GM21367 (cell line): ENCODE data around the gene DDX41.
"Not testable (repeated sequence)": the region's sequence is repeated elsewhere in the genome, so short reads cannot be mapped to it uniquely, and the experiment has no call there.

Experiments
- ATAC-seq: cut with Tn5 transposase; IDR thresholded peaks from one replicate; pipeline ENCODE4 v1.9.1; 2021; ENCODE audit not compliant: unreplicated experiment

Gene DDX41

GRCh38 chr5:177516601-177517568 is at the start of gene DDX41:
Gene DDX41 (minus strand): TSS chr5:177516961. CDS start chr5:177516945, 16 bp downstream.
- peak; percentile 73 for ATAC-seq

GRCh38 chr5:177565046-177565445 is 48.3 kb upstream of the DDX41 start:
- no peak for ATAC-seq

DNA sequence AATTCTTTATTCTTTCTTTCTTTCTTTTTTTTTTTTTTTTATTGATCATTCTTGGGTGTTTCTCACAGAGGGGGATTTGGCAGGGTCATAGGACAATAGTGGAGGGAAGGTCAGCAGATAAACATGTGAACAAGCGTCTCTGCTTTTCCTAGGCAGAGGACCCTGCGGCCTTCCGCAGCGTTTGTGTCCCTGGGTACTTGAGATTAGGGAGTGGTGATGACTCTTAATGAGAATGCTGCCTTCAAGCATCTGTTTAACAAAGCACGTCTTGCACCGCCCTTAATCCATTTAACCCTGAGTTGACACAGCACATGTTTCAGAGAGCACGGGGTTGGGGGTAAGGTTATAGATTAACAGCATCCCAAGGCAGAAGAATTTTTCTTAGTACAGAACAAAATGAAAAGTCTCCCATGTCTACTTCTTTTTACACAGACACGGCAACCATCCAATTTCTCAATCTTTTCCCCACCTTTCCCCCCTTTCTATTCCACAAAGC is 42.7 kb upstream of the DDX41 start:
- ATAC-seq, result not testable (repeated sequence)

- ATAC-seq, result no peak
Observed at GRCh38 chr5:177557796-177558195, 41.0 kb upstream of the DDX41 start.

- ATAC-seq, result no peak
Observed at GRCh38 chr5:177557041-177557647, 40.4 kb upstream of the DDX41 start.

DNA sequence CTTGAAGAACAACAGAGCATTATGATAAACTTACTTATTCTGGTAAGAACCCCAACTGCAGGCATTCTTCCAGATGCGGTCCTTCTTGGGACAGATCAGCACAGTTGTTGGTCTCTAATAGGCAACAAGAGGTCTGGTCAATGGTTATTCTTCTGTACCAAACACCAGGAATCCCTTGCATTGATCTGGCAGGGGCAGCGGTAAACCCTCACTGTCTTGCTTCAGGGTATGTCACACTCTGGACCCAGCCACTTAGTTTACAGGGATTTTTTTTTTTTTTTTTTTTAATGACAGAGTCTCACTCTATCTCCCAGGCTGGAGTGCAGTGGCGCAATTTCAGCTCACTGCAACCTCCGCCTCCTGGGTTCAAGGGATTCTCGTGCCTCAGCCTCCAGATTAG is 38.9 kb upstream of the DDX41 start:
- no peak for ATAC-seq

GRCh38 chr5:177555228-177555627 is 38.5 kb upstream of the DDX41 start:
- no peak for ATAC-seq

GRCh38 chr5:177554474-177555111 is 37.8 kb upstream of the DDX41 start, which contains the start of gene FAM193B:
Gene FAM193B (minus strand): TSS chr5:177554563. CDS start chr5:177554458, 105 bp downstream.
- ATAC-seq, result peak; percentile 91

DNA sequence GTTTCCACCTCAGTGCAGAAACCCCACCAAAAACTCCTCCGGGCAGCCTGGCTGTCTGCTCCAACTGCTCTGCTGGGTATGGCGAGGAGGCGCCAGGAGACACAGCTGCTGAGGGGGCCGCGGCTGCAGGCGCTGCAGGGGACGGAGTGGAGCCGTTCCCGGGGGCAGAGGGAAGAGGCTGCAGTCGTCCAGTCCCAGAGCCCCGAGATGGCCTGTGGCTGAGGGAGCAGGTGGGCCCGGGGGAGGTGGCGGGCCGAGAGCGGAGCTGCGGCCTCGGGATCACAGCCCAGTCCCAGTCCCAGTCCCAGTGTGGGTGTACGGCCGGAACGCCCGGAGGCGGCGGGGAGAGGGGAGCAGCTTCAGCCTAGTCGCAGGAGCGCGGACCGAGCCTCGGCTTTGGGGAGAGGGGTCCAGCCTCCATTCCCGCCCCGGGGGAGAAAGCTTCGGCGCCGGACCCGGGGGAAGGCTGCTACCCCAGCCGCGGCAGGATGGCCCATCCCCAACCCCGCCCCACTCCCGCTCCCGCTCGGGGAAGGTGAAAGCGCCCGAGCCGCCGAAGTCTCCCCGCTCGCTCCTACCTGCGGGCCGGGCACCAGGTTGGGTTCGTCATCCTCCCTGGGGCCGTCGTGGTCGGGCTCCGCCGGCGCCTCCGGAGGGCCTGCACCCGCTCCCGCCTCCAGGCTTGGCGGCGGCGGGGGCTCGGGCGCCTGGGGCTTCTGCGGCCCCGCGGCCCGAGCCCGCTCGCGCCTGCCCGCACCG is 37.1 kb upstream of the DDX41 start:
- peak; percentile 28 for ATAC-seq

DNA sequence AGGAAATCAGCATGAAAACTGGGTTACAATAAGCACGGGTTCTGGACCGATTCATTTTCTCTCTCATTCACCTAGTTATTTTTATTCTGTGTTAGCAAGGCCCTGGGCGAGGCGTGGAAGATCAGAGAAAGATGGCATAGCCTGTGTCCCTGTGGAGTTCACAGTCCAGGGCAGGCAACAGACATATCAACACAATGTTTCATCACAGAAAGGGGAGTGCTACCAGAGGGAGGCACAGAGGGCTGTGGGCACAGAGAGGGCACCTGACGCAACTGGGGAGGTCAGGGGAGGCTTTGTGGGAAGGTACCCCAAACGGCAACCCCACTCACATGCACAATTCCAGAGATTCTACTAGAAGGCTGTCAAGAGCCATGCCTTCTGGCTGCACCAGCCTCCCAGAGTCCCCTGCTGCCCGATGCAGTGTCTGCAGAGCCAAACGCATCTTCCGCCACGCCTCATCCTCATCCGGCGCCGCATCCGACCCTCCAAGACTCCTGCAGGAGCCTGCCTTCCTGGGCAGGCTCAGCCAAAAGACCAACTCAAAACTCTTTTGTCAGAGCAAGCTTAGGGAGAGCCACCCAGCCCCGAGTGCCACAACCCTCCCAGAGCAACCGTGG is 36.2 kb upstream of the DDX41 start:
- ATAC-seq, result no peak

GRCh38 chr5:177550122-177550521 is 33.4 kb upstream of the DDX41 start:
- ATAC-seq, result no peak

GRCh38 chr5:177548495-177548894 is 31.7 kb upstream of the DDX41 start:
- no peak for ATAC-seq

GRCh38 chr5:177547736-177548135 is 31.0 kb upstream of the DDX41 start:
- ATAC-seq, result no peak

DNA sequence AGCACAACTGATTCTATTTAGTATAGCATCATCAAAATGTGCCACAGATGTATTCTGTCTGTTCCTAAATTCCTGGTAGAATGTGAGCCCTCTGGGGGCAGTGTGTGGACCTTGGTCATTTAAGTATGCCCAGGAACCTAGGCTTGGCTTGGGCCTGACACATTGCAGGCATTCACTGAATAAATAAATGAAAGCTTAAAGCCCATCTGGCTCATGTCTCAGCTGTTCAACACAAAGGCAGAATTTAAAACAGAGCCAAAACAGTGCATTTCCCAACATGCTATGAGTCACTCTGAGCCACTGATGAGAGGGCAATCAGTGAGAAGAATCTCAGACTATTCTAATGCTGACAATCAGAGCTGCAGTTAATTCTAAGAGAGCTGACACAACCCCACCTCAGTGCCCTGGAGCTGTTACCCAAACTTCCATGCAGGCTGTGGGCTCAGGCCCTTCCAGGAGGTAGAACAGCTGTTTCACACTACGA is 29.5 kb upstream of the DDX41 start:
- ATAC-seq, result no peak

DNA sequence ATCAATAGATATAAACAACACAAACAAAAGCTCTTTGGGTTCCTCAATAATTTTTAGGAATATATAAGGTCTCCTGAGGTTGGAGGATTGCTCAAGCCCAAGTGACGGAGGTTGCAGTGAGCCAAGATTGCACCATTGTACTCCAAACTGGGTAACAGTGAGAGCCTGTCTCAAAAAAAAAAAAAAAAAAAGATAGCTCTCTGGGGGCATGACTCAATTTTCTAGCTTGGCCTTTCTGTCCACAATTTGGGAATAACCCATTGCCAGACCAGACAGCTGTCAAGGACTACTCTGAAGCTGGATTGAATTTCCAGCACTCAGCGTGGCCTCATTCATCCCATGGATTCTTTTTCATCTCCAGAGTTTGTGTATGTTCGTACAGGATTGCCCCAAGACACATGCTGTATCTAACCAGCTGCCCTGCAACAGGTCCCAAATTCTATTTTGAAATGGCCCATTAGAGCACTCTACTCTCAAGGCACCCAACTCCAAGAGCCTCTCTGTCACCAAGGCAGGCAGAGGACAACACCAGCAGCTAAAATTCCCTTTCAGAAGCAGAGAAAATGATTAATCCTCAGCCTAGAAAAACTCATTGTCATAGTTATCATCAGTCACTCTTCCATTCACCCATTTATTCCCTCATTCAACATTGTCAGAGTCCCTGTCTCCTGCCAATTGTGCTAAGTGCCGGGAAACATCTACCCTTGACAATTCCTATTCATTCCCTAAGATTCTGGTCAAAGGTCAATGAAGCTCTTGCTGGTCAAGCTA is 28.9 kb upstream of the DDX41 start:
- ATAC-seq, result no peak

DNA sequence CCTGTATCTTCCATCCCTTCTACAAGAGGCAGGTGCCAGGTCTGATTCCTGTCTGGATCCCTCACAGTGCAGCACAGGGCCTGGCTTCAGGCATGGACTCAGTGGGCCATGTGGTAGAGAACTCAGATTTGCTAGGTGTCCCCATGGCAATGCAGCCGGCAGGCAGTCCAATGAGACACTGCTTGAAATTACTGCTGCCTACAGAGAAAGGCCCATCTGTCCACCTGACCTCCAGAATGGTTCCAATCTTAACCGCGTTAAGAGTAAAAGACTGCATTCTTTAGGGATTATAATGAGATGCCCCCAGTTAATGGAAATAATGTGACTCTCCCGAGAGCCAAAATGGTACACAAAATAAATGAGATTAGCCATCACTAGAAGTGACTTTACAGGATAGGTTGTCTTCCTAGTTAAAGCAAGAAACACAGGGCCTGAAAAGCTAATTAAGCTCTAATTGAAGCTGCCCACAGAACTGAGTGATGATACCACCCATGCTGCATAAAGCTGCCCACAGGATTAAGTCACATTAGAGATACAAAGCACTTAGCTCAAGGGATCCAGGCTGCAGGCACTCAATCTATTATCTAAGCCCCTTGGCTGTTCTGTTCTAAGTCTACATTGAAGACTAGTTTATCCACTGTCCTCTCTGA is 26.2 kb upstream of the DDX41 start:
- ATAC-seq, result no peak

GRCh38 chr5:177540438-177540837 is 23.7 kb upstream of the DDX41 start:
- ATAC-seq, result no peak

GRCh38 chr5:177539411-177539810 is 22.6 kb upstream of the DDX41 start:
- ATAC-seq, result no peak

GRCh38 chr5:177538876-177539275 is 22.1 kb upstream of the DDX41 start:
- ATAC-seq, result no peak
